Immature natural killer cell (primary cell): Measurements from ENCODE around the gene SPARC. TPM values are rescaled to one million over a fixed set of nuclear protein-coding genes. Genes with fewer than 3 reads are reported as not detected.
A peak's percentile ranks its signal among the peaks of the same experiment; 100 is the strongest.

Experiments used
- DNase-seq, 3 donors: peaks; one replicate each; pipeline ENCODE4 v3.0.0; 2022; ENCODE audit warnings: mixed read lengths in 1 of 3
- H3K27ac Mint-ChIP-seq, 6 donors: one replicate each; pipeline ENCODE4 v1.8.0; 2020; ENCODE audit warnings: mixed read lengths in 6 of 6, mild to moderate bottlenecking in 5 of 6, inconsistent platforms in 4 of 6, moderate library complexity in 3 of 6
- H3K27me3 Mint-ChIP-seq, 3 donors: one replicate each; pipeline ENCODE4 v1.8.0; 2020 to 2021; ENCODE audit warnings: low read depth in 3 of 3, mild to moderate bottlenecking in 3 of 3, mixed read lengths in 3 of 3, moderate library complexity in 3 of 3, inconsistent platforms in 1 of 3
- H3K36me3 Mint-ChIP-seq, 3 donors: one replicate each; pipeline ENCODE4 v1.8.0; 2020; ENCODE audit warnings: mixed read lengths in 3 of 3, inconsistent platforms in 2 of 3, mild to moderate bottlenecking in 2 of 3
- H3K4me1 Mint-ChIP-seq, 2 donors: one replicate each; pipeline ENCODE4 v1.8.0; 2020; ENCODE audit warnings: inconsistent platforms in 2 of 2, mild to moderate bottlenecking in 2 of 2, mixed read lengths in 2 of 2, moderate library complexity in 1 of 2
- H3K4me3 Mint-ChIP-seq, 5 donors: one replicate each; pipeline ENCODE4 v1.8.0; 2020; ENCODE audit warnings: mild to moderate bottlenecking in 5 of 5, mixed read lengths in 5 of 5, inconsistent platforms in 3 of 5, moderate library complexity in 3 of 5
- H3K9me3 Mint-ChIP-seq, 6 donors: one replicate each; pipeline ENCODE4 v1.8.0; 2020; ENCODE audit warnings: mild to moderate bottlenecking in 6 of 6, mixed read lengths in 6 of 6, inconsistent platforms in 4 of 6, moderate library complexity in 3 of 6
- polyA plus RNA-seq, 3 donors: library from polyadenylated mRNA; unstranded; fragments of 300-500 nt; fragmentation: Illumina TruSeq; gene quantifications; one replicate each; pipeline ENCODE4 v1.2.3, GENCODE V29; 2021

The SPARC gene
- polyA plus RNA-seq, 3 donors from 2014 or later, result 5.1 to 34.4 (median 9.8) TPM

DNA sequence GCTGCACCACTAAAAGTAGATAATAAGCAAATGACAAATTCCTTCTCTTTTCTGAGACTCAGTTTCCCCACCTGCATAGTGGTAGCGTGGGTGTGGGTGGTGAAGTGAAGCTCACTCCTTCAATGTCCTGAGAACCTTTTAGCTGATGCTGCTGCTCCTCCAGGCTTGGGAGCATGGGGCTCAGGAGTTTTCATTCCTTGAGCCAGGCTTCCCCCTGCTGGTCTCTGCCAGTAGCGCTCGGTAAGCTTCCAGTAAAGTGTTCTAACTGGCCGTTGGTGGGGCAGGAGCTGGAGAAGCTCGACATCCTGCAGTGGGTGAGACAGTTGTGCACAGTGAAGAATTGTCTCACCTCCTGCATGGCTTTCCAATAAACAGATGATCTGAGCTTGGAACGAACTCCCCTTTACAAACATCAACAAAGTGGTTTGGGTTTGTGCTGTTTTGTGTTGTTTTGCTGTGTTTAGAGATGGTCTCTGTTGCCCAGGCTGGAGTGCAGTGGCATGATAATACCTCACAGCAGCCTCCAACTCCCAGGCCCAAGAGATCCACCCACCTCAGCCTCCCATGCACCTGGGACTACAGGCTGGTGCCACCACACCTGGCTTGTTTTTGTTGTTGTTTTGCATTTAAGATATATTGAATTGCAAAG lies 34.6 kb downstream of the SPARC start:
- Mint-ChIP-seq H3K27me3 (peaks cover 2 to 11% (median 5%) of the 10 kb centered on the region in 3 donors), H3K9me3 (no peaks in the 10 kb centered on the region), H3K4me3 (no peak overlapping the region), H3K4me1 (no peaks in the 10 kb centered on the region), H3K36me3 (no peaks in the 10 kb centered on the region), H3K27ac (no peak overlapping the region)
- DNase-seq, result peak; percentile 27 to 56 (median 34)

DNA sequence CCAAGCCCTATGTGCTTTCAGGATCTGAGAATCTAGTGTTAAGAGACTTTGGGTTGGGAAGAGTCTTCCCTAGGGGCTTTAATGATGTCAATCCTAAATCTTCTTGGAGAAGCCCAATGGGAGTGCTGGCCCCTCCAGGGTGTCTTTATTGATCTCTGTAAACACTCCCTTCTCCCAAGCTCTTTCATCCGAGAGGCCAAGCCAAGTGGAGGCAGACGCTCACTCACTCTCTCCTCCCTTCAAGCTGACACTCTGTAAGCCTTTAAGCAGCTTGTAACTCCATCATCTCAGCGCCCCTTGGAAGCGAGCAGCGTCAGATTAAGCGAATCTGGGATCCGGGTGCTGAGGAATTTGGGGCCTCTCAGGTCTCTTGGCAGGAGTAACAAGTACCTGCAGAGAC lies 37.7 kb downstream of the SPARC start:
- Mint-ChIP-seq H3K36me3 (no peaks in the 10 kb centered on the region), H3K27me3 (peaks cover 4 to 11% (median 9%) of the 10 kb centered on the region in 3 donors), H3K4me1 (no peaks in the 10 kb centered on the region), H3K9me3 (no peaks in the 10 kb centered on the region), H3K27ac (no peak overlapping the region), H3K4me3 (no peak overlapping the region)
- no peak for DNase-seq

DNA sequence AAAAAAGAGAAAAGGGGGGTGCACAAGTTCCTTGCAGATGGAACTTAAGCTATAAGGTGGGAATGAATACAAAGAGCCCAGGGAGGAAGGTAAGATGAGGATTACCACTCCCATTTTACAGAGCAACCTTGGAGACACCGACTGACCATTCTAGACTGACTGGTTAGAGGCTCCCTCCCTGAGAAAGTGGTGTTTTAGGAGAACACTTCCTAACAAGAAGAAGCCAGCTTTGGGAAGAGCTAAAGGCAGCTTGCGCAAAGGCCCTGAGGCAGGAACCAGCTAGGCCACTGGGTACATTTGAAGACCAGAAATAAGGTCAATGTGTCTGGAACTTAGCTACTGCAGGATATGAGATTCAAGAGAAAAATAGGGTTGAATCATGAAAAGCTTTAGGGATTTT lies 38.6 kb downstream of the SPARC start:
- H3K4me1 Mint-ChIP-seq, result no peaks in the 10 kb centered on the region
- no peak overlapping the region for H3K4me3 Mint-ChIP-seq
- peak overlapping the region in 1 of 6 donors; percentile 21 for H3K27ac Mint-ChIP-seq
- H3K27me3 Mint-ChIP-seq, result peaks cover 3 to 11% (median 9%) of the 10 kb centered on the region in 3 donors
- no peaks in the 10 kb centered on the region for H3K36me3 Mint-ChIP-seq
- no peaks in the 10 kb centered on the region for H3K9me3 Mint-ChIP-seq
- no peak for DNase-seq

DNA sequence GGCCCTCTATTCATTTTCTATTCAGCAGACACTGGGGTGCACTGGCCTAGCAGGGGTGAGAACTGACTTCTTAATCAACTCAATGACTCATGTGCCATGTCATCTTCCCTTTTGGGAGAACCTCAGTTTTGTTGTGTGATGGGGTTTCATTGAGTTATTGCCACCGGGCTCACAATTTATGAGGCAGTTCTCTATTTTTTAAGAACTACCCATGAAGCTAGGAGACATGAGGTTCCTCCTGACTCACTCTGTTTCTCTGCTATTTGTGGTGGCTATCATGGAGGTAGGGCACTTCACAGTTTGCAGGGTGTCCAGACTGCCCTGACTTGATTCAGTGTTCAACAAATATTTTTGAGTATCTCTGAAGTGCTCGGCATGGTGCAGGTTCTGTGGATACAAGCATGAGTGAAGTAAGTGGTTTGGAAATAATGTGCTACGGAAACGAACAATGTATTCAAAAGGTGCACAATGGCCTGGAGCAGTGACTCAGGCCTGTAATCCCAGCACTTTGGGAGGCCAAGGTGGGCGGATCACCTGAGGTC lies 39.3 kb downstream of the SPARC start:
- H3K36me3 Mint-ChIP-seq, result no peaks in the 10 kb centered on the region
- peaks cover 2 to 11% (median 9%) of the 10 kb centered on the region in 3 donors for H3K27me3 Mint-ChIP-seq
- no peak for DNase-seq
- no peaks in the 10 kb centered on the region for H3K4me1 Mint-ChIP-seq
- no peak overlapping the region for H3K4me3 Mint-ChIP-seq
- H3K27ac Mint-ChIP-seq, result no peak overlapping the region
- H3K9me3 Mint-ChIP-seq, result no peaks in the 10 kb centered on the region

DNA sequence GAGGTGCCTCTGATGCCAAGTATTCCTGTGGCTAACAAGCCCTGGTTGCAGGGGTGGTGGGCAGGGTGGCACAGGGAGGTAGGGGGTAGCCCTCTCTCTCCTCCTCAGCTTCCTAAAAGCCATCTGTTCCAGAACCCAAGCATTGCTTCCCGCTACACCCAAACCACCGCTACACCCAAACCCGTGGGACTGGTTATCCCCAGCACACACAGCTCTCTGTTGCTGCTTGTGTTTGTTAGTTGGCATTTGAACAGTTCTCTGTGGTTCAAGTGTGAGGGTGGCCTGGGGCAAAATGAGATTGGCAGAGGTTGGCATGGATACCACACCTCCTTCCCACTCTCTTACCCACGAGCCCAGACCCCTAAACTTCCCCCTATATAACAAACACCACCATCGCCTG lies 40.4 kb downstream of the SPARC start:
- DNase-seq, result no peak
- Mint-ChIP-seq H3K27ac (no peak overlapping the region), H3K4me1 (no peaks in the 10 kb centered on the region), H3K27me3 (peaks cover 4 to 9% (median 8%) of the 10 kb centered on the region in 3 donors), H3K9me3 (no peaks in the 10 kb centered on the region), H3K36me3 (no peaks in the 10 kb centered on the region), H3K4me3 (no peak overlapping the region)

DNA sequence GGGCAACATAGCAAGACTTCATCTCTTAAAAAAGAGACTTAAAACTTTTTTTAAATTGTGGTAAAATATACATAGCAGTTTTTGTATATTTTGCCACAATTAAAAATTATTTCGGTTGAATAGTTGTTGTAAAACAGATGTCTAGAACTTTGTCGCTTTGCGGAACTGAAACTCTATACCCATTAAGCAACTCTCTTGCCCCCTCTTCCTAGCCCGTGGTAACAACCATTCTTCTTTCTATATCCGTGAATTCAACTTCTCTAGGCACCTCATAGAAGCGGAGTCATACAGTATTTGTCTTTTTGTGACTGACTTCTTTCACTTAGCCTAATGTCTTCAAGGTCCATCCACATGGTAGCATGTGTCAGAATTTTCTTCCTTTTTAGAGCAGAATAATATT lies 43.3 kb downstream of the SPARC start:
- no peaks in the 10 kb centered on the region for H3K9me3 Mint-ChIP-seq
- DNase-seq, result no peak
- H3K4me3 Mint-ChIP-seq, result no peak overlapping the region
- H3K27me3 Mint-ChIP-seq, result peaks cover 7 to 15% (median 11%) of the 10 kb centered on the region in 3 donors
- H3K4me1 Mint-ChIP-seq, result no peaks in the 10 kb centered on the region
- no peak overlapping the region for H3K27ac Mint-ChIP-seq
- H3K36me3 Mint-ChIP-seq, result no peaks in the 10 kb centered on the region

DNA sequence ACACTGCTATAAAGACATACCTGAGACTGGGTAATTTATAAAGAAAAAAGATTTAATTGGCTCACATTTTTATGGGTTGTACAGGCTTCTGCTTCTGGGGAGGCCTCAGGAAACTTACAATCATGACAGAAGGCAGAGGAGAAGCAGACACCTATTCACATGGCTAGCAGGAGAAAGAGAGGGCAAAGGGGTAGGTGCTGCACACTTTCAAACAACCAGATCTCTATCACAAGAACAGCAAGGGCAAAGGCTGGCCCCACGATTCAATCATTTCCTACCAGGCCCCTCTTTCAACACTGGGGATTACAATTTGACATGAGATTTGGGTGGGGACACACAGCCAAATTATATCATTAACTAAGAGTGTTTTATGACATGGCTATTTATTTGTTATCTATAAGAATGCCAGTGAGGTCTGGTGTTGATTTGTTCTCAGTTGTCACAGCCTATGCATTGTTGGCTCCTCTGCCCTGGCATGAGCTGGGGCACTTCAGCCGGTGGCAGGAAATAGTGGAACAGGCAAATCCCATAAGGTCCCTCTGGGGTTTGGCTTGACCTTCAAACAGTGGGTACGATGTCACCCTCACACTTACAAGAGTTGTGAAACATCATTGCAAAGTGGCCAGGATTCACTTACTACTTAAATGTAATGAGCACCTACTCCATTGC lies 44.1 kb downstream of the SPARC start:
- no peak for DNase-seq
- Mint-ChIP-seq H3K4me1 (no peaks in the 10 kb centered on the region), H3K27ac (no peak overlapping the region), H3K36me3 (no peaks in the 10 kb centered on the region), H3K4me3 (no peak overlapping the region), H3K27me3 (peaks cover 7 to 11% (median 10%) of the 10 kb centered on the region in 3 donors), H3K9me3 (no peaks in the 10 kb centered on the region)

DNA sequence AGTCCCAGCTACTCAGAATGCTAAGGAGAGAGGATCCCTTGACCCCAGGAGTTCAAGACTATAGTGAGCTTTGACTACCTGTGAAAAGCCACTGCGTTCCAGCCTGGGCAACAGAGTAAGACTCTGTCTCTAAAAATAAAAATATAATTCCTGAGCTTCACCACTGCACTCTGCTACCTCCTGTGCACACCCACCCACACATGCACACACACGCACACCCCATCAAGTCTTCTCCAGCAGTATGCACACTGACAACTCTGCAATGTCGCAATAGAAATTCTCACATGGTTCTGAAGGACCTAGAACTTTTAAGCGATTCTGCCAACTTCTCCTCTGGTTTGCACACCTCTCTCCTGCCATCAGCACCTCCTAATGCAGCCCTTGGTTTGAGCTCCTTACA lies 48.1 kb downstream of the SPARC start:
- DNase-seq, result no peak
- Mint-ChIP-seq H3K36me3 (no peaks in the 10 kb centered on the region), H3K27me3 (peaks cover 7 to 14% (median 9%) of the 10 kb centered on the region in 3 donors), H3K4me1 (no peaks in the 10 kb centered on the region), H3K27ac (no peak overlapping the region), H3K4me3 (no peak overlapping the region), H3K9me3 (no peaks in the 10 kb centered on the region)

DNA sequence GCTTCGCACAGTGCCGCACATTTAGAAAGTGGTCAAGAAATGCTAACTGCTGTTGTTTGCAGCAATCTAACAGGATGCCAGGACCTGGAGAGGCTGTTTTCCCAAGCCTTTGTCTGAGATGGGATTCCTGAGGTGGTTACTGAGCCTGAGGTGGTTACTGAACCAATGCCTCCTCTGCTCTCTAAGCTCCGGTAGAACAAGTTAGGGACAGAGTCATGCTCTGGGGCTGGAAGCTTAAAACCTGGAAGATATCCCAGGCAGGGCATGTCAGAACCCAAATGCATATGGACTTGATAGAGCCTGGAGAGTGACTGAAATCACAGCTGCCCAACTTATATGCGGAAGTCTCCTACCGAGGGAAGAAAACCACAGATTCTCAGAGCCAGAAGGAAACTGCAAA lies 49.0 kb downstream of the SPARC start:
- H3K9me3 Mint-ChIP-seq, result no peaks in the 10 kb centered on the region
- H3K27ac Mint-ChIP-seq, result no peak overlapping the region

DNA sequence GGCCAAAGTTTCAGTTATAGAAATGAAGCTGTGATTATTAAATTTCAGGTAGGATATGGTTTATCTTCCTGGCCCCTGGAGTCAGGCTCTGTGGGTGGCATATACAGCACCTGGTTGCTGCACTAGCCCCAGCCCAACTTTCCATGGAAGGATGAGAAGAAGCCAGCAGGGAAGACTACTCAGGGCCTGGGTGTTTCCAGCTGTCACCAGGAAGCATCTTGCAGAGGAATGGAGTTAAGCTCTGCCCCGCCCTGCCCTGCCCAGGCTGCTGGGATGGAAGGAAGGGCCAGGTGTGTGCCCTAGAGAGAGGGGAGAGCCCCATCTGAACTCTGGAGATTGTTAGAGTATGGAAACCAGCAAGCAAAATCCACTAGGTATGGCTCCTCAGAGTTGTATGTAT lies 52.8 kb downstream of the SPARC start:
- no peaks in the 10 kb centered on the region for H3K9me3 Mint-ChIP-seq
- H3K27me3 Mint-ChIP-seq, result peaks cover 8 to 9% (median 9%) of the 10 kb centered on the region in 3 donors
- no peaks in the 10 kb centered on the region for H3K36me3 Mint-ChIP-seq
- H3K4me3 Mint-ChIP-seq, result no peak overlapping the region
- H3K4me1 Mint-ChIP-seq, result no peaks in the 10 kb centered on the region
- H3K27ac Mint-ChIP-seq, result no peak overlapping the region
- no peak for DNase-seq

More for the DNA sequence above, 49.0 kb downstream of the SPARC start:
- no peak for DNase-seq
- H3K27me3 Mint-ChIP-seq, result peaks cover 7 to 14% (median 10%) of the 10 kb centered on the region in 3 donors
- H3K4me3 Mint-ChIP-seq, result no peak overlapping the region
- H3K36me3 Mint-ChIP-seq, result no peaks in the 10 kb centered on the region
- H3K4me1 Mint-ChIP-seq, result no peaks in the 10 kb centered on the region

DNA sequence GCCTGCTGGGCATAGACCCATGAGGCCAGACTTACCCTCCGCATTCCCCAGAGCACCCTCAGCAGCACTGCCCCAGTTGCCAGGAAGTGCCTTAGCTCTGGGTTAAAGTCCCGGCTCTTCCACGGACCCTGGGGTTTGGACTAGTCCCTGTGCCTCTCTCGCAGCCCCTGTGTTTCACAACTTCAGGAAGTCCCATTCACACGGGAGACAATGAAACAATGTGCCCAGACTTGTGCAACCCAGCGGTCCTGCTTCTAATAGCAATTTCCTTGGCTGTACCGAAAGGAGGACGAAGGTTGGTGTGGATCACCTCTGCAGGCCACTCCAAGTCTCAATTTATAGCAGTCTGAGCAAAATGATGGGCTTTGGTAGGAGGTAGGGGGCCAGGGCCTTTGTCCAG lies 53.8 kb downstream of the SPARC start:
- Mint-ChIP-seq H3K36me3 (no peaks in the 10 kb centered on the region), H3K27me3 (peaks cover 5 to 8% (median 8%) of the 10 kb centered on the region in 3 donors), H3K4me1 (no peaks in the 10 kb centered on the region), H3K4me3 (no peak overlapping the region), H3K9me3 (no peaks in the 10 kb centered on the region), H3K27ac (no peak overlapping the region)
- DNase-seq, result no peak

DNA sequence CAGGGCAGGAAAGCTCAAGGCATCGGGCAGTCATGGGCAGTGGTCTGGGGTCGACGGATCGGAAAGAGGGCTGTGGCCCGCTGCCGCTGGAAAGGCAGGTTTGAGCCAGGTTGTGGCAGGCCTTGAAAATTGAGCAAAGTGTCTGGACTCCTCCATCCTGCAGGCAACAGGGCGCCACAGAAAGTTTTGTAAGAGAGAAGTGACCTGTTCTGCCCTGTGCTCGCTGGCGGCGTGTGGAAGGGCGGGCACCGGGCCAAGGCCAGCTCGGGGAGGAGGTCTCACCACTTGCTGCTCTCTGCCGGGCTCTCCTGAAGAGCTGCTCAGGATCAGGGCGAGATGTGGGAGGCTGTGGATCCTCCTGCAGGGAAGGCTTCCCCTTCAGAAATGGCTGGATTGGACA lies 54.2 kb downstream of the SPARC start:
- DNase-seq, result no peak
- H3K27me3 Mint-ChIP-seq, result peaks cover 5 to 8% (median 8%) of the 10 kb centered on the region in 3 donors
- H3K4me3 Mint-ChIP-seq, result no peak overlapping the region
- H3K4me1 Mint-ChIP-seq, result no peaks in the 10 kb centered on the region
- no peaks in the 10 kb centered on the region for H3K9me3 Mint-ChIP-seq
- H3K36me3 Mint-ChIP-seq, result no peaks in the 10 kb centered on the region
- H3K27ac Mint-ChIP-seq, result no peak overlapping the region

DNA sequence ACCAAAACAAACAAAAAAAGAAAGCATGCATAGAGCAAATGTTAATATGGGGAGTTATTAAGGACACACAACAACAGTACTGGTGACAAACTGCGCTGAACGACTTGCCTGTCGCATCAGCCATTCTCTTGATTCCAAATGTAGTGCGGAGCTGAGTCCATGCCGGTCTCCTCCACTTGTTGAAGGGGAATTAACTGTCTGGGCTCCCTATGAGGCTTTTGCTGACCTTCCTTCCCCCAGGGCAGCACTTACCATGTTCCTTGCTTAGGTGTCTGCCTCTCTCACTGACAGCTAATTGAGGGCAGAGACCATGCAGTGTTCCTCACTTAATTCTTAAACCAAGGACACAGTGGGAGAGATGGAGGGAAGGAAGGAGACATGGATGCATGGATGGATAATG lies 54.8 kb downstream of the SPARC start:
- Mint-ChIP-seq H3K4me1 (no peaks in the 10 kb centered on the region), H3K9me3 (no peaks in the 10 kb centered on the region), H3K27me3 (peaks cover 5 to 8% (median 8%) of the 10 kb centered on the region in 3 donors), H3K4me3 (no peak overlapping the region), H3K36me3 (no peaks in the 10 kb centered on the region), H3K27ac (no peak overlapping the region)
- no peak for DNase-seq

DNA sequence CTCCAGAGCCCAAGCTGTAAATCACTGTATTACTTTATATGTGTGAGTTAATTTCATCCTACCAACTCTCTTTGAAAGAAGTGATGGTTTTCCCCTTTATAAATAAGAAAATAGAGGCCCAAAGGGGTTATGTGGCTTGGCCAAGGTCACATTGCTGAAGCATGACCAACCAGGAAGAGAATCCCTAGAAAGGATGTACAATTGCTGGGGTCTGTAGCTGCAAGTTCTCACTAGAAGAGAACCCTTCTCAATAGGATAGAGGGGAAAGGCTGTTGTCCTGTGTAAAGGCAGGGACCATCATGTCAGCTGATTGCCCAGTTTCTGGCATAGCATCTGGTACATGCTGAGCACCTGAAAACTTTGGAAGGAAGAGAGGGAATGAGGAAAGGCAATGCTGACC lies 56.6 kb downstream of the SPARC start:
- no peaks in the 10 kb centered on the region for H3K9me3 Mint-ChIP-seq
- DNase-seq, result no peak

More for the DNA sequence above, 56.6 kb downstream of the SPARC start:
- Mint-ChIP-seq H3K27me3 (peaks cover 4 to 10% (median 4%) of the 10 kb centered on the region in 3 donors), H3K4me1 (no peaks in the 10 kb centered on the region), H3K27ac (no peak overlapping the region), H3K4me3 (no peak overlapping the region), H3K36me3 (no peaks in the 10 kb centered on the region)
